Duodenal mucosa (tissue), 2 donors: ENCODE measurements around the gene PPM1D.

Source experiments
- H3K27ac ChIP-seq: one replicate; pipeline ENCODE4 v1.7.0; 2013; ENCODE audit warnings: low read depth, low read length
- H3K27me3 ChIP-seq, 2 donors: one replicate each; pipeline ENCODE4 v1.7.0; 2013; ENCODE audit warnings: low read length in 2 of 2, control low read depth in 1 of 2; ENCODE audit not compliant: insufficient read depth in 2 of 2, control insufficient read depth in 1 of 2
- H3K36me3 ChIP-seq, 2 donors: one replicate each; pipeline ENCODE4 v1.7.0; 2013; ENCODE audit warnings: low read length in 2 of 2, control low read depth in 1 of 2; ENCODE audit not compliant: insufficient read depth in 2 of 2, control insufficient read depth in 1 of 2
- H3K4me1 ChIP-seq, 2 donors: one replicate each; pipeline ENCODE4 v1.7.0; 2013; ENCODE audit warnings: low read length in 2 of 2, control low read depth in 1 of 2; ENCODE audit not compliant: insufficient read depth in 2 of 2, control insufficient read depth in 1 of 2
- H3K4me3 ChIP-seq, 2 donors: one replicate each; pipeline ENCODE4 v1.7.0; 2013; ENCODE audit warnings: low read length in 2 of 2, low read depth in 1 of 2
- H3K9ac ChIP-seq, 2 donors: one replicate each; pipeline ENCODE4 v1.7.0; 2013; ENCODE audit warnings: low read length in 2 of 2, low read depth in 1 of 2
- H3K9me3 ChIP-seq, 2 donors: one replicate each; pipeline ENCODE4 v1.7.0; 2013; ENCODE audit warnings: low read length in 2 of 2, control low read depth in 1 of 2; ENCODE audit not compliant: control insufficient read depth in 1 of 2

PPM1D gene

GRCh38 chr17:60565233-60565632, 34.8 kb upstream of the PPM1D start:
- Histone ChIP-seq H3K36me3 (no peaks in the 10 kb centered on the region), H3K27me3 (no peaks in the 10 kb centered on the region)

GRCh38 chr17:60573236-60574051, 26.5 kb upstream of the PPM1D start:
- no peaks in the 10 kb centered on the region for H3K9me3 ChIP-seq
- no peaks in the 10 kb centered on the region for H3K27me3 ChIP-seq
- no peak overlapping the region for H3K4me3 ChIP-seq
- no peak overlapping the region for H3K27ac ChIP-seq
- no peak overlapping the region for H3K9ac ChIP-seq
- H3K4me1 ChIP-seq = peaks cover 0 to 6% of the 10 kb centered on the region in 2 donors
- no peaks in the 10 kb centered on the region for H3K36me3 ChIP-seq

More at GRCh38 chr17:60565233-60565632, 34.8 kb upstream of the PPM1D start:
- Histone ChIP-seq H3K27ac (no peak overlapping the region), H3K4me3 (no peak overlapping the region), H3K9me3 (no peaks in the 10 kb centered on the region), H3K9ac (no peak overlapping the region), H3K4me1 (peaks cover 0 to 4% of the 10 kb centered on the region in 2 donors)

- H3K4me1 ChIP-seq = peaks cover 0 to 6% of the 10 kb centered on the region in 2 donors
- H3K27me3 ChIP-seq = no peaks in the 10 kb centered on the region
- H3K9ac ChIP-seq = peak overlapping the region; percentile 14 to 36
- H3K27ac ChIP-seq = peak overlapping the region; percentile 44
- peak overlapping the region; percentile 65 to 74 for H3K4me3 ChIP-seq
- H3K9me3 ChIP-seq = no peaks in the 10 kb centered on the region
- H3K36me3 ChIP-seq = no peaks in the 10 kb centered on the region
Observed at GRCh38 chr17:60577147-60577915, 22.7 kb upstream of the PPM1D start.

GRCh38 chr17:60579090-60579489, 20.9 kb upstream of the PPM1D start:
- Histone ChIP-seq H3K27ac (no peak overlapping the region), H3K4me3 (no peak overlapping the region), H3K9ac (no peak overlapping the region), H3K9me3 (no peaks in the 10 kb centered on the region), H3K4me1 (peaks cover 0 to 6% of the 10 kb centered on the region in 2 donors), H3K27me3 (no peaks in the 10 kb centered on the region), H3K36me3 (no peaks in the 10 kb centered on the region)

- no peak overlapping the region for H3K9ac ChIP-seq
- no peak overlapping the region for H3K4me3 ChIP-seq
- peaks cover 0 to 6% of the 10 kb centered on the region in 2 donors for H3K4me1 ChIP-seq
- H3K36me3 ChIP-seq = no peaks in the 10 kb centered on the region
- H3K27ac ChIP-seq = no peak overlapping the region
- H3K27me3 ChIP-seq = no peaks in the 10 kb centered on the region
- H3K9me3 ChIP-seq = no peaks in the 10 kb centered on the region
Observed at GRCh38 chr17:60579551-60579950, 20.4 kb upstream of the PPM1D start.

- Histone ChIP-seq H3K9ac (no peak overlapping the region), H3K27me3 (no peaks in the 10 kb centered on the region), H3K27ac (no peak overlapping the region), H3K4me1 (no peaks in the 10 kb centered on the region), H3K36me3 (no peaks in the 10 kb centered on the region), H3K4me3 (no peak overlapping the region), H3K9me3 (no peaks in the 10 kb centered on the region)
Observed at GRCh38 chr17:60583008-60583407, 17.0 kb upstream of the PPM1D start.

- Histone ChIP-seq H3K4me3 (no peak overlapping the region), H3K36me3 (no peaks in the 10 kb centered on the region), H3K27me3 (no peaks in the 10 kb centered on the region), H3K4me1 (no peaks in the 10 kb centered on the region), H3K9me3 (no peaks in the 10 kb centered on the region), H3K27ac (no peak overlapping the region), H3K9ac (no peak overlapping the region)
Observed at GRCh38 chr17:60585887-60586286, 14.1 kb upstream of the PPM1D start.

- Histone ChIP-seq H3K9ac (no peak overlapping the region), H3K4me1 (no peaks in the 10 kb centered on the region), H3K27ac (no peak overlapping the region), H3K4me3 (no peak overlapping the region), H3K36me3 (no peaks in the 10 kb centered on the region), H3K27me3 (no peaks in the 10 kb centered on the region), H3K9me3 (no peaks in the 10 kb centered on the region)
Observed at GRCh38 chr17:60586288-60586974, 13.6 kb upstream of the PPM1D start.

GRCh38 chr17:60590070-60590469, 9.9 kb upstream of the PPM1D start:
- Histone ChIP-seq H3K27me3 (no peaks in the 10 kb centered on the region), H3K4me1 (no peaks in the 10 kb centered on the region), H3K27ac (no peak overlapping the region), H3K4me3 (no peak overlapping the region), H3K9me3 (no peaks in the 10 kb centered on the region), H3K36me3 (no peaks in the 10 kb centered on the region), H3K9ac (no peak overlapping the region)

- Histone ChIP-seq H3K4me1 (no peaks in the 10 kb centered on the region), H3K36me3 (no peaks in the 10 kb centered on the region), H3K4me3 (no peak overlapping the region), H3K27ac (no peak overlapping the region), H3K9ac (no peak overlapping the region), H3K27me3 (no peaks in the 10 kb centered on the region), H3K9me3 (no peaks in the 10 kb centered on the region)
Observed at GRCh38 chr17:60592750-60593149, 7.2 kb upstream of the PPM1D start.
